ENCODE results near the gene CTTNBP2NL.
"Not testable (repeated sequence)": the region's sequence is repeated elsewhere in the genome, so short reads cannot be mapped to it uniquely, and the experiment has no call there.

Gene CTTNBP2NL

DNA sequence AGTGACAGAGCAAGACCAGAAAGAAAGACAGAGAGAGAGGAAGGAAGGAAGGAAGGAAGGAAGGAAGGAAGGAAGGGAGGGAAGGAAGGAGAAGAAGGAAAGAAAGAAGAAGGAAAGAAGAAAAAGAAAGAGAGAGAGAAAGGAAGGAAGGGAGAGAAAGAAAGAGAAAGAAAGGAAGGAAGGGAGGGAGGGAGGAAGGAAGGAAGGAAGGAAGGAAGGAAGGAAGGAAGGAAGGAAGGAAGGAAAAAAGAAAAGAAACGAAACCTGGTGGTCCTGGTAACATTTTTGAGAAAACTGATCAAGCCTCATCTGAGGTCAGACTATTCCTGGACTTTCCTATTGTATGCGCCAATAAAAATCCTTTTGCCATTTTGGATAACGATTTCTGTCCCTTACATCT lies 8.2 kb upstream of the CTTNBP2NL start:
- no peak for DNase-seq

- DNase-seq = no peak
Measured at GRCh38 chr1:112388436-112388835, 7.6 kb upstream of the CTTNBP2NL start.

DNA sequence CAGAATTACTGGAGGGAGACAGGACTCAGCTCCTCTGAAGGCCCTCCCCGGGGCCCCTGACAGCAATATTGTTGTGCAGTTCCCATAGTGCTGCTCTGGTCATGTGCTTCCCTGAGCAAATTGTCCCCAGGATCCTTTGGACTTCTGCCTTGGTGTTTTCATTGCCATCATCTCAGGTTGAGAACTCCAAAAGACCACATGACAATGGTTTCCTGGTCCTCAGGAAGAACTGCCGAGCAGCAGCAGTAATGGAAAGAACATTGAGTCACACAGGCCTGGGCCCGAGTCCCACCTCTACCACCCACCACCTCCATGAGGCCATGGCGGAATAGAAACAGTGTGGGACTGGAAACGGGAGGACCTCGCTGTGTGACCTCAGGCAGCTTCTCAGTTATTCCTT lies 6.3 kb upstream of the CTTNBP2NL start:
- peak; percentile 26 to 35 for DNase-seq

DNA sequence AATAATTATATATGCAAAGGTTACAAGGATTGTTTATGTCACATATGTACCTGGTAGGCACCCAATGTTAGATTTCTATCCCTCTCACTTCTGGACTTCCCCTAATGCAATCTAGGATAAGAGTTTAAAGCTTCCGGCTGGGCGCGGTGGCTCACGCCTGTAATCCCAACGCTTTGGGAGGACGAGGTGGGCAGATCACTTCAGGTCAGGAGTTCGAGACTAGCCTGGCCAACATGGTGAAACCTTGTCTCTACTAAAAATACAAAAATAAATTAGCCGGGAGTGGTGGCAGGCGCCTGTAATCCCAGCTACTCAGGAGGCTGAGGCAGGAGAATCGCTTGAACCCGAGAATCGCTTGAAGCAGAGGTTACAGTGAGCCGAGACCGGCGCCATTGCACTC lies 5.7 kb upstream of the CTTNBP2NL start:
- DNase-seq = not testable (repeated sequence)

GRCh38 chr1:112390775-112391602 lies 5.0 kb upstream of the CTTNBP2NL start:
- peak; percentile 89 for DNase-seq

DNA sequence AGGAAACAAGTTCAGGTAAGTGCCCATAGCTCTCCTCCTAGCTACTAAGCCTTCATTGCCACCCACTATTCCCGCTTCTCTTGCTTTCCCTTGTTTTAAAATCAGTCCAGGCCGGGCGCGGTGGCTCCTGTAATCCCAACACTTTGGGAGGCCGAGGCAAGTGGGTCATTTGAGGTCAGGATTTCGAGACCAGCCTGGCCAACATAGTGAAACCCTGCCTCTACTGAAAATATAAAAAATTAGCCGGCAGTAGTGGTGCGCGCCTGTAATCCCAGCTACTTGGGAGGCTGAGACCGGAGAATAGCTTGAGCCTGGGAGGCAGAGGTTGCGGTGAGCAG lies 4.4 kb upstream of the CTTNBP2NL start:
- DNase-seq = no peak

- no peak for DNase-seq
Measured at GRCh38 chr1:112393631-112393974, 2.4 kb upstream of the CTTNBP2NL start.

GRCh38 chr1:112394743-112395062 lies 1.3 kb upstream of the CTTNBP2NL start:
- DNase-seq = no peak

- no peak for DNase-seq
Measured at GRCh38 chr1:112395256-112395820, 676 bp upstream of the CTTNBP2NL start.

GRCh38 chr1:112396653-112397471 lies 848 bp downstream of the CTTNBP2NL start:
- DNase-seq = no peak

DNA sequence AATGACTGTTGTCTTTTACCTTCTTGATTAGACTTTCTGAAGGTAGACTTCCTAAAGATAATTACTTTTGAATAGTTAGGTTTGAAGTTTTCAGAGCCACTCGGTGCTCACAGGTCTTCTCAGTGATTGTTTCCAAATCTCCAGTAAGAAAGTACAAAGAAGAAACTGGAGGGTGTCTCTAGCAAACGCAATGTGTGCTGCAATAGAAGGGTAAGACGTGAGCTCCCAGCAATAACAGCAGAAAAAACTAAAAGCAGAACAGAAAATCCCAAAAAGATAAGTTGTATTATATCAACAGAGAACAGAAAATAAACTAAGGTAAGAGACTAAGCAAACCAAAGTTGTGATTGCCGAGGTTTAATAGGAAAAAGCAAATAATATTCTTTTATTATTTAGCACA lies 1.8 kb downstream of the CTTNBP2NL start:
- DNase-seq = no peak

GRCh38 chr1:112399456-112399855 lies 3.4 kb downstream of the CTTNBP2NL start:
- DNase-seq = no peak

GRCh38 chr1:112400706-112401105 lies 4.7 kb downstream of the CTTNBP2NL start:
- DNase-seq = not testable (repeated sequence)

GRCh38 chr1:112402682-112403643 lies 6.9 kb downstream of the CTTNBP2NL start:
- DNase-seq = no peak

- DNase-seq = no peak
Measured at GRCh38 chr1:112406771-112407170, 10.8 kb downstream of the CTTNBP2NL start.

- no peak for DNase-seq
Measured at GRCh38 chr1:112409414-112409813, 13.4 kb downstream of the CTTNBP2NL start.

DNA sequence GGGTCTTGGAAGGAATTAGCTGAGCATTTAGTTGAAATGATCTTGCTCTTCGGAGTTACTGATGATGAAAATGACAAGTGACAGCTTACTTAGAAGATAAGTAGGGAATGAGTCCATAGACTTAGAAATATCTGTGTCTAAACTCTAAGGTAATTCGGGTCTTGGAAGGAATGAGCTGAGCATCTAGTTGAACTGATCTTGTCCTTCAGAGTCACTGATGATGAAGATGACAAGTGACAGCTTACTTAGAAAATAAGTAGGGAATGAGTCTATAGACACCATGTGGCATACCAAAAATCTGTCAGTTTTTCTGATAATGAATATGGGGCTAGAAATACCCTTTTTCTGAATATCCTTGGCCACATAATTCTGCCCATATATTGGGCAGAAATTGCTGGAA lies 14.7 kb downstream of the CTTNBP2NL start:
- no peak for DNase-seq

- DNase-seq = no peak
Measured at GRCh38 chr1:112417271-112417670, 21.3 kb downstream of the CTTNBP2NL start.

DNA sequence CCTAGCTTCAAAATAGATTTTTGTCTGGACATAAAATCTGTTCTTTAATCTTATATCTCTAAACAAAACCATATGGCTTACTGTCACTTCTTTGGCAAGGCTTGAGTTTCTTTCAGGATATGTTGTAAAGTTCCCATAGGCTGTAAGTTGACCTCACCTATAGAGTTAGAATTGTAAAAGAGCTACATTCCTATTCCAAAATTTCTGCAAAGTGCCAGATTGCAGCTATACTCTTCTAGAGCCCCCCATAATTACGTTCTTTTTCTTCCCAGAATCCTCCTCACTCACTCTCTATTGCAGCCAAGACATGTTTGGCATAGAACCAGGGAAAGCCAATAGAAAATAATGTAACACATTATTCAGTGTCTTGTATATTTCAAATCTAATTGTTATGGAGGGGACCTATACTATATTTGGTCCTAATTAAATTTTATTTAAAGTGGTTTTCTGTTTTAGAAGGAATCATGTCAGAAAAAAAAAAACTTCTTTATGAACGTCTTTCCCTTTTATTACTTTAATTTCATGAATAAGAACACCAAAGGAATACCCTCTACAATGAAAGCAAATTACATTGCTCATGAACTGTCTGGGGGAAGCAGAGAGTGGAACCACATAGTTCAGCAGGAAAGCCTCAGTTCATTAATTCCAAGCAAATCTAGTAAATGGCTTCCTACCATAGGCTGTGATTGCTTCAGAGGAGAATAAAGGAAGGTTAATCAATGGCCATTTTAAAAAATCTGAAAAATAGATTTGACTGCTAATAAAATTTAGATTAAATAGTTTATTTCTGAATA lies 22.3 kb downstream of the CTTNBP2NL start:
- no peak for DNase-seq

DNA sequence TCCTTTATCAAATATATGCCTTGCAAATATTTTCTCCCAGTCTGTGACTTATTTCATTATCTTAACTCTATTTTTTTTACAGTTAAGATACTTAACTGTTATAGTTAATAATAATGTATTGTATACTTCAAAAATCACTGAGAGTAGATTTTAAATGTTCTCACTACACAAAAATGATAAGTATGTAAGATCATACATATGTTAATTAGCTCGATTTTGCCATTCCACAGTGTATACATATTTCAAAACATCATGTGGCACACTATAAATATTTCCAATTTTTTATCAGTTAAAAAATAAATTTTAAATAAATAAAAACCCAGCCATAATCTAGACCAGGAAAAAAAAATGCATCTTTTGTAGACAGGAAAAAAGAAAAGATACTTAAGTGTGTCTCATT lies 27.2 kb downstream of the CTTNBP2NL start:
- DNase-seq = no peak

DNA sequence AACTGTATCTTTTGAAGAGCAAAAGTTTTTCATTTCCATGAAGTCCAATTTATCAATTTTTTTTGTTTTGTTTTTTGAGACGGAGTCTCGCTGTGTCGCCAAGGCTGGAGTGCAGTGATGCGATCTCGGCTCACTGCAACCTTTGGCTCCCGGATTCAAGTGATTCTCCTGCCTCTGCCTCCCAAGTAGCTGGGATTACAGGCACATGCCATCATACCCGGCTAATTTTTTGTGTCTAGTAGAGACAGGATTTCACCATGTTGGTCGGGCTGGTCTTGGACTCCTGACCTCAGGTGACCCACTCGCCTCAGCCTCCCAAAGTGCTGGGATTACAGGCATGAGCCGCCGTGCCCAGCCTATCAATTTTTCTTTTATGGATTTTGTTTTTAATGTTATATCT lies 27.7 kb downstream of the CTTNBP2NL start:
- DNase-seq = not testable (repeated sequence)

DNA sequence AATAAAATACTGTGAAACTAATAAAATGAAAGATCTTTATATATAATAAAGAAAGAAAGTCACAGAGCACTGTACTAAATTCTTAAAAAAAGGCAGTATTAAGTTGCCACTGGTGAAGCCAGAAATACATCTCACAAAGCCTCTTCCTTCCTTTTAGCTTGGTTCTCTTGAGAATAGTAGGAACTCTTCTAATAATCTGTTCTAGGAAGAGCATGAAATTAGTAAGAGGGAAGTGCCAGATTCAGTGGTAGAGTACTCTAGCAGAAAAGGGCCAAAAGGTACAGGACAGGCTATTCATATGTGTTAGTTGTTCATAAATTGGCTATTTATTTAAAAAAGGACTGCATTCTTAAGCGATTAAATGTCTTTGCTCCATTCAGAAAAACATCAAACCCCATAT lies 33.7 kb downstream of the CTTNBP2NL start:
- no peak for DNase-seq

Data from activated T-cell treated with anti-CD3 and anti-CD28 coated beads, Interleukin-2, amount 50 U/mL, for 48 hours (primary cell).